Calu3 (cell line): ENCODE measurements around the gene MT1H. TPM values are rescaled to one million over a fixed set of nuclear protein-coding genes. Genes with fewer than 3 reads are reported as not detected.
"Not testable (repeated sequence)": the region's sequence is repeated elsewhere in the genome, so short reads cannot be mapped to it uniquely, and the experiment has no call there.

ENCODE experiments used
- BruUV-seq: library from RNA; stranded (reverse); fragments of 400-500 nt; replicated peaks from 2 replicates; lab custom pipeline; 2021; lab: Mats Ljungman, UMichigan
- CTCF ChIA-PET: fragments of 300-600 bp; sonication (Branson Sonifier 250); formaldehyde crosslinking; loops from one replicate; lab custom pipeline; 2022; ENCODE audit warnings: antibody characterized with exemption; lab: Charles Lee
- DNase-seq: peaks from one replicate; pipeline ENCODE4 v3.0.0; 2022
- H3K27ac Mint-ChIP-seq: one replicate; pipeline ENCODE4 v1.8.0; 2022; ENCODE audit warnings: mixed read lengths; ENCODE audit not compliant: unreplicated experiment
- H3K27me3 Mint-ChIP-seq: one replicate; pipeline ENCODE4 v1.8.0; 2022; ENCODE audit warnings: mixed read lengths; ENCODE audit not compliant: unreplicated experiment
- H3K36me3 Mint-ChIP-seq: one replicate; pipeline ENCODE4 v1.8.0; 2022; ENCODE audit warnings: mild to moderate bottlenecking, moderate library complexity, mixed read lengths; ENCODE audit not compliant: insufficient read depth, unreplicated experiment
- H3K4me1 Mint-ChIP-seq: one replicate; pipeline ENCODE4 v1.8.0; 2022; ENCODE audit warnings: mild to moderate bottlenecking, low read depth, mixed read lengths; ENCODE audit not compliant: unreplicated experiment
- H3K4me3 Mint-ChIP-seq: one replicate; pipeline ENCODE4 v1.8.0; 2022; ENCODE audit warnings: mild to moderate bottlenecking, low read depth, moderate library complexity, mixed read lengths; ENCODE audit not compliant: unreplicated experiment
- H3K9me3 Mint-ChIP-seq: one replicate; pipeline ENCODE4 v1.8.0; 2022; ENCODE audit warnings: low read depth, mixed read lengths; ENCODE audit not compliant: unreplicated experiment
- CTCF ChIP-seq: fragments of 200-600 bp; IDR thresholded peaks from one replicate; pipeline ENCODE4 v1.8.0; 2022; ENCODE audit warnings: antibody characterized with exemption; ENCODE audit not compliant: unreplicated experiment
- intact Hi-C: fragments of 100-400 bp; cut with micrococcal nuclease; formaldehyde crosslinking; loops from one replicate; pipeline ENCODE4 v1.10.0; 2022; ENCODE audit not compliant: unreplicated experiment
- total RNA-seq: library from RNA; stranded (reverse); gene quantifications from 2 replicates; pipeline ENCODE4 v1.2.3, GENCODE V29; 2022

The MT1H gene
- total RNA-seq, 1 experiment from 2014 or later = not detected

- intact Hi-C loops = no loop called here
Measured at GRCh38 chr16:56669840-56670619, 416 bp downstream of the MT1H start.

GRCh38 chr16:56670620-56670934 is 963 bp downstream of the MT1H start:
- H3K4me1 Mint-ChIP-seq = no peaks in the 10 kb centered on the region
- H3K9me3 Mint-ChIP-seq = no peaks in the 10 kb centered on the region
- CTCF ChIA-PET = no interaction called here
- H3K36me3 Mint-ChIP-seq = no peaks in the 10 kb centered on the region
- no peak for TF ChIP-seq CTCF
- BruUV-seq = no TSS peak
- intact Hi-C loops = no loop called here
- peaks cover 100% of the 10 kb centered on the region for H3K27me3 Mint-ChIP-seq
- H3K4me3 Mint-ChIP-seq = no peak overlapping the region
- no peak for DNase-seq
- no peak overlapping the region for H3K27ac Mint-ChIP-seq

More at GRCh38 chr16:56669840-56670619, 416 bp downstream of the MT1H start:
- no peaks in the 10 kb centered on the region for H3K4me1 Mint-ChIP-seq
- DNase-seq = no peak
- no TSS peak for BruUV-seq
- CTCF ChIA-PET = no interaction called here
- TF ChIP-seq CTCF = no peak
- no peaks in the 10 kb centered on the region for H3K9me3 Mint-ChIP-seq
- H3K27me3 Mint-ChIP-seq = peaks cover 100% of the 10 kb centered on the region
- H3K4me3 Mint-ChIP-seq = no peak overlapping the region
- no peaks in the 10 kb centered on the region for H3K36me3 Mint-ChIP-seq
- H3K27ac Mint-ChIP-seq = no peak overlapping the region

- H3K9me3 Mint-ChIP-seq, H3K27ac Mint-ChIP-seq, intact Hi-C loops, H3K4me3 Mint-ChIP-seq, BruUV-seq, H3K36me3 Mint-ChIP-seq, H3K4me1 Mint-ChIP-seq, DNase-seq: not testable (repeated sequence)
- CTCF ChIA-PET = interaction anchor here (1.2 kb wide), 1 partner anchor 71 kb away, joined by 6 read pairs; no protein-coding TSS in a partner anchor
- peaks cover 100% of the 10 kb centered on the region for H3K27me3 Mint-ChIP-seq
Measured at GRCh38 chr16:56671691-56672090, 2.1 kb downstream of the MT1H start.

GRCh38 chr16:56672171-56672570 is 2.6 kb downstream of the MT1H start:
- CTCF ChIA-PET = interaction anchor here (1.2 kb wide), 1 partner anchor 71 kb away, joined by 6 read pairs; no protein-coding TSS in a partner anchor
- H3K4me3 Mint-ChIP-seq, H3K36me3 Mint-ChIP-seq, BruUV-seq, DNase-seq, H3K4me1 Mint-ChIP-seq, H3K9me3 Mint-ChIP-seq, H3K27ac Mint-ChIP-seq, intact Hi-C loops: not testable (repeated sequence)
- peaks cover 100% of the 10 kb centered on the region for H3K27me3 Mint-ChIP-seq

GRCh38 chr16:56672761-56673536 is 3.3 kb downstream of the MT1H start:
- H3K27me3 Mint-ChIP-seq = peaks cover 96% of the 10 kb centered on the region
- no peak for DNase-seq
- H3K4me1 Mint-ChIP-seq = no peaks in the 10 kb centered on the region
- intact Hi-C loops = no loop called here
- no peak overlapping the region for H3K4me3 Mint-ChIP-seq
- TF ChIP-seq CTCF = no peak
- H3K27ac Mint-ChIP-seq = no peak overlapping the region
- CTCF ChIA-PET = interaction anchor here (0.6 to 1.5 kb wide), 3 partner anchors 28 to 72 kb away, joined by 3 to 6 read pairs (median 4); no protein-coding TSS in a partner anchor
- H3K9me3 Mint-ChIP-seq = no peaks in the 10 kb centered on the region
- no peaks in the 10 kb centered on the region for H3K36me3 Mint-ChIP-seq
- no TSS peak for BruUV-seq
